Skeletal muscle cell (primary cell): ENCODE data around the gene BMX.
A peak's percentile ranks its signal among the peaks of the same experiment; 100 is the strongest.

Experiments used
- DNase-seq: peaks from one replicate; pipeline ENCODE4 v3.0.0-alpha.2; 2010; ENCODE audit warnings: low read depth
- H3K4me3 ChIP-seq: 2 replicates; pipeline ENCODE4 v1.5.1; 2011; ENCODE audit warnings: low read depth, mild to moderate bottlenecking, control low read depth, low read length, moderate library complexity

The BMX gene

GRCh38 chrX:15564981-15565579 is 64.5 kb downstream of the BMX start:
- no peak overlapping the region for H3K4me3 ChIP-seq
- DNase-seq: peak; percentile 15

- no peak for DNase-seq
- H3K4me3 ChIP-seq: no peak overlapping the region
These were observed 65.6 kb downstream of the BMX start for GRCh38 chrX:15566244-15566643.

GRCh38 chrX:15567267-15567666 is 66.7 kb downstream of the BMX start:
- DNase-seq: no peak
- H3K4me3 ChIP-seq: no peak overlapping the region

- H3K4me3 ChIP-seq: no peak overlapping the region
- DNase-seq: no peak
These were observed 67.4 kb downstream of the BMX start for GRCh38 chrX:15567886-15568616.

GRCh38 chrX:15570145-15570544 is 69.5 kb downstream of the BMX start:
- DNase-seq: no peak
- no peak overlapping the region for H3K4me3 ChIP-seq

- DNase-seq: no peak
- H3K4me3 ChIP-seq: no peak overlapping the region
These were observed 73.4 kb downstream of the BMX start for GRCh38 chrX:15574017-15574416.

GRCh38 chrX:15576019-15576418 is 75.4 kb downstream of the BMX start:
- DNase-seq: no peak
- H3K4me3 ChIP-seq: no peak overlapping the region

- no peak for DNase-seq
- no peak overlapping the region for H3K4me3 ChIP-seq
These were observed 79.5 kb downstream of the BMX start for GRCh38 chrX:15579778-15580747.

GRCh38 chrX:15594371-15594770 is 93.8 kb downstream of the BMX start:
- no peak overlapping the region for H3K4me3 ChIP-seq
- no peak for DNase-seq

GRCh38 chrX:15598026-15598425 is 97.4 kb downstream of the BMX start:
- DNase-seq: no peak
- H3K4me3 ChIP-seq: no peak overlapping the region

GRCh38 chrX:15599461-15599860 is 98.9 kb downstream of the BMX start:
- H3K4me3 ChIP-seq: no peak overlapping the region
- DNase-seq: no peak

GRCh38 chrX:15600049-15600448 is 99.4 kb downstream of the BMX start:
- no peak for DNase-seq
- H3K4me3 ChIP-seq: no peak overlapping the region

GRCh38 chrX:15600745-15601144 is 100.1 kb downstream of the BMX start, which contains the start of gene ACE2:
Gene ACE2 (minus strand): TSS chrX:15600960. CDS start chrX:15600911, 49 bp downstream.
- DNase-seq: no peak
- H3K4me3 ChIP-seq: no peak within 1 kb of the TSS

GRCh38 chrX:15601932-15602331 is 101.3 kb downstream of the BMX start:
- H3K4me3 ChIP-seq: no peak overlapping the region
- DNase-seq: no peak

- no peak for DNase-seq
- no peak overlapping the region for H3K4me3 ChIP-seq
These were observed 102.2 kb downstream of the BMX start for GRCh38 chrX:15602761-15603160.

- H3K4me3 ChIP-seq: no peak overlapping the region
- DNase-seq: no peak
These were observed 104.6 kb downstream of the BMX start for GRCh38 chrX:15605226-15605625.
